OCI-LY7 (cell line): ENCODE results near the gene DGLUCY.

Experiments used
- EZH2phosphoT487 ChIP-seq: fragments of 200-600 bp; sonication (generic); IDR thresholded peaks from 2 replicates; pipeline ENCODE4 v1.6.1; 2018; ENCODE audit warnings: low read depth, borderline replicate concordance, mild to moderate bottlenecking, mixed run types, antibody characterized with exemption, low read length, moderate library complexity, mixed read lengths
- TF ChIP-seq, protein P1 (sequence below): fragments of 200-600 bp; sonication (generic); conservative IDR thresholded peaks from 2 replicates; pipeline ENCODE4 v1.5.1; 2014; ENCODE audit warnings: mild to moderate bottlenecking, antibody characterized with exemption, low read length, moderate library complexity, mixed read lengths

- TF ChIP-seq, protein P1, sequence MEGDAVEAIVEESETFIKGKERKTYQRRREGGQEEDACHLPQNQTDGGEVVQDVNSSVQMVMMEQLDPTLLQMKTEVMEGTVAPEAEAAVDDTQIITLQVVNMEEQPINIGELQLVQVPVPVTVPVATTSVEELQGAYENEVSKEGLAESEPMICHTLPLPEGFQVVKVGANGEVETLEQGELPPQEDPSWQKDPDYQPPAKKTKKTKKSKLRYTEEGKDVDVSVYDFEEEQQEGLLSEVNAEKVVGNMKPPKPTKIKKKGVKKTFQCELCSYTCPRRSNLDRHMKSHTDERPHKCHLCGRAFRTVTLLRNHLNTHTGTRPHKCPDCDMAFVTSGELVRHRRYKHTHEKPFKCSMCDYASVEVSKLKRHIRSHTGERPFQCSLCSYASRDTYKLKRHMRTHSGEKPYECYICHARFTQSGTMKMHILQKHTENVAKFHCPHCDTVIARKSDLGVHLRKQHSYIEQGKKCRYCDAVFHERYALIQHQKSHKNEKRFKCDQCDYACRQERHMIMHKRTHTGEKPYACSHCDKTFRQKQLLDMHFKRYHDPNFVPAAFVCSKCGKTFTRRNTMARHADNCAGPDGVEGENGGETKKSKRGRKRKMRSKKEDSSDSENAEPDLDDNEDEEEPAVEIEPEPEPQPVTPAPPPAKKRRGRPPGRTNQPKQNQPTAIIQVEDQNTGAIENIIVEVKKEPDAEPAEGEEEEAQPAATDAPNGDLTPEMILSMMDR: no peak
- TF ChIP-seq EZH2phosphoT487: no peak
These were observed 115.1 kb downstream of the DGLUCY start for GRCh38 chr14:91229005-91229382.
